Natural killer cell treated with Interleukin-12 subunit alpha and Interleukin-12 subunit beta and Interleukin-15 and Interleukin-18, amount 100 ng/mL, for 72 hours (primary cell): ENCODE data around the gene ATP6V1G3. TPM values are rescaled to one million over a fixed set of nuclear protein-coding genes. Genes with fewer than 3 reads are reported as not detected.

Source experiments
- ATAC-seq, 2 donors: fragments of 150-1000 bp; cut with Tn5 transposase in 1 of 2; sonication (Bioruptor Pico), chemical (Tn5 transposase) in 1 of 2; 2 replicates each; pipeline ENCODE4 v1.10.0; 2021
- DNase-seq: peaks from one replicate; pipeline ENCODE4 v3.0.0; 2022; ENCODE audit warnings: low spot score
- H3K27ac Mint-ChIP-seq, 2 donors: 1 replicate in 1 of 2; 2 replicates in 1 of 2; pipeline ENCODE4 v1.8.0; 2022; ENCODE audit warnings: mixed read lengths in 2 of 2, mild to moderate bottlenecking in 1 of 2, moderate library complexity in 1 of 2
- H3K27me3 Mint-ChIP-seq, 2 donors: 1 replicate in 1 of 2; 2 replicates in 1 of 2; pipeline ENCODE4 v1.8.0; 2022; ENCODE audit warnings: mixed read lengths in 2 of 2
- H3K36me3 Mint-ChIP-seq: one replicate; pipeline ENCODE4 v1.8.0; 2022; ENCODE audit warnings: mixed read lengths
- H3K4me1 Mint-ChIP-seq, 2 donors: 1 replicate in 1 of 2; 2 replicates in 1 of 2; pipeline ENCODE4 v1.8.0; 2022; ENCODE audit warnings: low read depth in 2 of 2, mixed read lengths in 2 of 2, mild to moderate bottlenecking in 1 of 2
- H3K4me3 Mint-ChIP-seq: one replicate; pipeline ENCODE4 v1.8.0; 2022; ENCODE audit warnings: mixed read lengths
- H3K9me3 Mint-ChIP-seq: 2 replicates; pipeline ENCODE4 v1.8.0; 2022; ENCODE audit warnings: mixed read lengths
- total RNA-seq, 2 donors: library from RNA; stranded (reverse); gene quantifications; one replicate each; pipeline ENCODE4 v1.2.3, GENCODE V29; 2022

The ATP6V1G3 gene
- total RNA-seq, 2 donors from 2014 or later = not detected

- H3K36me3 Mint-ChIP-seq = peaks cover 7% of the 10 kb centered on the region
- peak overlapping the region; percentile 6 for H3K4me3 Mint-ChIP-seq
- ATAC-seq = no peak
- DNase-seq = no peak
- H3K27ac Mint-ChIP-seq = peak overlapping the region in 1 of 2 donors; percentile 26
- no peaks in the 10 kb centered on the region for H3K27me3 Mint-ChIP-seq
- H3K4me1 Mint-ChIP-seq = peaks cover 23 to 26% of the 10 kb centered on the region in 2 donors
- H3K9me3 Mint-ChIP-seq = peaks cover 3% of the 10 kb centered on the region
Measured at GRCh38 chr1:198498103-198498385, 42.4 kb downstream of the ATP6V1G3 start.

DNA sequence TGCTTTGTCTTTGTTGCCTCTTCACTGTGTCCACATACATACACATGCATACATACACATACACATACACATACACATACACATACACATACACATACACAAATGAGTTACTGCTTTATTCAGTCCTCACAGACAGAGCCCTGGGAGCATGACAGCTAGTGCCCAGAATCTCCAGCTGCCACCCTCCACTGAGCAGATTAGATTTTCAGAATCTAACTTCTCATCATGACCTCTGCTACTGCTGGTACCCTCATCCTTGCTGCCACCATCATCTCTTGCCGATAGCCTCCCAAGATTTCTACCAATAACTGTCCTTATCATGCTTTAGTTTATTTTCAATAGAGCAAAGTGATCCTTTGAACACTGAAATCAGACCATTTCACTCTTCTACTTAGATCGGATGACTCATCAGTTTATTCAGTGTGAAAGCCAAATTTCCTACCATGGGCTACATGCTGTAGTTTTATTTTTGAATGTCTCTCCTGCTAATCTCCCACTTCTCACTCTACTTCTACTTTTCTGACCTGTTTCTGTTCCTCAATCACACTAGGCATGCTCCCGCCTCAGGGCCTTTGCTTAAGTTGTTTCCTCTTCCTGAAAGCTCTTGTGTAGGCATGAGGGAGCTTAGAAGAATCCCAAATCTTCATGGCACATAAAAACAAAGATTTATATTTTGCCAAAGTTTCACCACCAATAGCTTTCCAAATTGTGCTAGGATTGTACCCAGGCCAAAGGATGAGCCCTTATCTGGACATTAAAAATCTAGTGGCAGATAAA is 43.0 kb downstream of the ATP6V1G3 start:
- peak overlapping the region in 1 of 2 donors; percentile 26 for H3K27ac Mint-ChIP-seq
- DNase-seq = no peak
- peaks cover 7% of the 10 kb centered on the region for H3K36me3 Mint-ChIP-seq
- peaks cover 22 to 25% of the 10 kb centered on the region in 2 donors for H3K4me1 Mint-ChIP-seq
- no peak for ATAC-seq
- H3K4me3 Mint-ChIP-seq = peak overlapping the region; percentile 6
- H3K9me3 Mint-ChIP-seq = peaks cover 3% of the 10 kb centered on the region
- H3K27me3 Mint-ChIP-seq = no peaks in the 10 kb centered on the region

- Mint-ChIP-seq H3K27me3 (no peaks in the 10 kb centered on the region), H3K4me1 (peaks cover 19 to 20% of the 10 kb centered on the region in 2 donors), H3K4me3 (no peak overlapping the region), H3K9me3 (no peaks in the 10 kb centered on the region), H3K27ac (no peak overlapping the region), H3K36me3 (peaks cover 7% of the 10 kb centered on the region)
- no peak for DNase-seq
- no peak for ATAC-seq
Measured at GRCh38 chr1:198496216-198497143, 44.0 kb downstream of the ATP6V1G3 start.

DNA sequence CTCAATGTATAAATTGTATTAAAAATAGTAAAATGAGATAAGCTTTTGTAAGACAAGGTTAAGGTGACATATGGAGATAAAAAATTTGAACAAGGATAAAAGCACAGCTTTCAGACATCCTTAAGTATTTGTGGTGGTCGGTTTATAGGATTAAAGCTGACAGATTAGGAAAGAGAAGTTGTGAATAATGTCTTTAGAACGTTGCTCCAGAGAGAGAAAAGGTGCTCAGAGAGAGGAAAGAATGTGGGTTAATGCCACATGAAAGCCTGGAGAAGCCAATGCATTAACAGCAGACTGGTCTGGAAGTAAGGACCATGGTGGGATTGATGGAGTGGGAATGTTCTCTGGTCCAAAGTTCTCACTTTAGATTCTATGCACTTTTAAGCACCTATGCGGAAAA is 44.8 kb downstream of the ATP6V1G3 start:
- Mint-ChIP-seq H3K4me3 (no peak overlapping the region), H3K9me3 (no peaks in the 10 kb centered on the region), H3K27ac (no peak overlapping the region), H3K36me3 (peaks cover 6% of the 10 kb centered on the region), H3K4me1 (peaks cover 19 to 23% of the 10 kb centered on the region in 2 donors), H3K27me3 (no peaks in the 10 kb centered on the region)
- ATAC-seq (no peak), DNase-seq (no peak)

GRCh38 chr1:198494658-198495103 is 45.8 kb downstream of the ATP6V1G3 start:
- DNase-seq = no peak
- no peaks in the 10 kb centered on the region for H3K27me3 Mint-ChIP-seq
- no peaks in the 10 kb centered on the region for H3K36me3 Mint-ChIP-seq
- ATAC-seq = no peak
- H3K4me1 Mint-ChIP-seq = peaks cover 16 to 23% of the 10 kb centered on the region in 2 donors
- H3K9me3 Mint-ChIP-seq = no peaks in the 10 kb centered on the region
- no peak overlapping the region for H3K27ac Mint-ChIP-seq
- H3K4me3 Mint-ChIP-seq = no peak overlapping the region

DNA sequence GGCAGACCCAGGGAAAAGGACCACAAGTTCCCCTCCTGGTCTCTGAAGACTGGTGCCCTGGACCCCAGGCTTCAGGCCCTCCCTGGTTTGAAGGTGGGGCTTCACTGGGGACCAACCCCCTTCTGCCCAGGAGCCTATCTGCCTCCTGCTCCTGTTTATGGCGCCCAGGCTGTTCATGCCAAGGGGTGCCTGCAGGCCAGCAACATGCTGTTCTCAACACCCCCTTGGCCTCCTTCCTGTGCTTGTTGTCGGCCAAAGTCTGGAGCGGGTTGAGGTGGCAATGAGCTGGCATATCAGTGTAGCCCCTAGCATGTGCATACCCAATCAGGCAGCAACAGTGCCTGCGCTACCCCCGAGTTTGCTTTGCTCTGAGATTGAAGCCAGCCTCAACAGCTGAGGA is 46.3 kb downstream of the ATP6V1G3 start:
- DNase-seq (no peak), ATAC-seq (no peak)
- no peak overlapping the region for H3K4me3 Mint-ChIP-seq
- no peaks in the 10 kb centered on the region for H3K36me3 Mint-ChIP-seq
- H3K27me3 Mint-ChIP-seq = no peaks in the 10 kb centered on the region
- no peaks in the 10 kb centered on the region for H3K9me3 Mint-ChIP-seq
- H3K4me1 Mint-ChIP-seq = peaks cover 16 to 23% of the 10 kb centered on the region in 2 donors
- no peak overlapping the region for H3K27ac Mint-ChIP-seq

DNA sequence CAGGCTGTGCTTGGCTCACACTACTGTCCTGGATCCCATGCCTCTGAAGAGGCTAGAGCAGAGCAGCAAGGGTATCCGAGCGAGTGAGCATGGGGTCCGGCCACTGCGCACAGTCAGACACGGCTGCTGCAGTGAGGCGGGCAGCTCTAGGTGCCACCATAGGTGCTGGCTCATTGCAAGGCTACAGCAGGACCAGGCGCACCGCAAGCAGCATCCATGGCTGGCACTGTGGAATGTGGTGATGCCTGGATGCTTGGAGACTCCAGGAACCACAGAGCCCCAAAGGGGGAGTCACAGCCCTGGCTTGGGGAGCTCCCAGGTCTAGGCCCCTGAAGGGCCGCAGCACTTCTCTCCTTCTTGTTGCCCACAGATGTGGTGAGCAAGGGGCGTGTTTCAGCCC is 47.2 kb downstream of the ATP6V1G3 start:
- ATAC-seq (no peak), DNase-seq (no peak)
- H3K4me3 Mint-ChIP-seq = no peak overlapping the region
- H3K4me1 Mint-ChIP-seq = peaks cover 14 to 18% of the 10 kb centered on the region in 2 donors
- H3K36me3 Mint-ChIP-seq = no peaks in the 10 kb centered on the region
- H3K27me3 Mint-ChIP-seq = no peaks in the 10 kb centered on the region
- no peaks in the 10 kb centered on the region for H3K9me3 Mint-ChIP-seq
- no peak overlapping the region for H3K27ac Mint-ChIP-seq

DNA sequence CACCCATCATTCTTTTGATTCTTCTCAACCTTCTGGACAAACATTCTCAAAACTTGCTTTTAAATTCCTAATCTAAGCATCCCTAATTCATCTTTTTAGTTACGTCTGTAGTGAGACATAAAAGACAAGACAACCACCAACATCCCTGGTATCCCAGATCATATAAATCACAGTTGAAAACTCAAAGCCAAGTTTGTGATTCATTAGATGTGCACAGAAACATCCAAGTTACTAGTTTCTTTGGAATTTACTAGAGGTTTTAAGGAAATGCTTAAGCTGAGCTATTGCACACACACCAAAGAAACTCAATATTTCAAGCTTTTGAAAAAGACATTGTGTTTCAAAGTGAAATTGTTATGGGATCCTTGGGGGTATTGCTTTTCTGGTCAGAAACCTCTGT is 47.6 kb downstream of the ATP6V1G3 start:
- no peak overlapping the region for H3K4me3 Mint-ChIP-seq
- H3K27me3 Mint-ChIP-seq = no peaks in the 10 kb centered on the region
- H3K36me3 Mint-ChIP-seq = no peaks in the 10 kb centered on the region
- H3K27ac Mint-ChIP-seq = no peak overlapping the region
- H3K4me1 Mint-ChIP-seq = peaks cover 12 to 13% of the 10 kb centered on the region in 2 donors
- ATAC-seq = no peak
- no peak for DNase-seq
- no peaks in the 10 kb centered on the region for H3K9me3 Mint-ChIP-seq

DNA sequence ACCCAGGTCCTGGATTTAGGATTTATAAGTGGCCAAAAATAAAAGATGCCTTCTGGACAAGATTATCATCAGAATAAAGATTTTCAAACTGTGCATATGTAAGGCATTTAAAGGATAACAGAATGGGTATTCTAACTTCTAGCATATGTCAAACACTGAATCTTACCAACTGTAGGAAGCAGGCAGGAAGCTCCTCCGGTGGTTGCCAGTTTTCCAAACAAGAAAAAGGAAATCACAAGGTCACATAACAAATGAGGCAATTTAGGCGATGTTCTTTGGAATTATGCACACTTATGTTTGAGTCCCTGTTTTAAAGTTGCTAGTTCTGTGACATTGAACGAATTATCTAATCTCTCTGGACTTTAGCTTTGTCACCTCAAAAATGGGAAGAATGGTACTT is 48.9 kb downstream of the ATP6V1G3 start:
- no peaks in the 10 kb centered on the region for H3K9me3 Mint-ChIP-seq
- H3K4me3 Mint-ChIP-seq = no peak overlapping the region
- H3K27ac Mint-ChIP-seq = no peak overlapping the region
- ATAC-seq (no peak), DNase-seq (no peak)
- H3K27me3 Mint-ChIP-seq = no peaks in the 10 kb centered on the region
- H3K4me1 Mint-ChIP-seq = peaks cover 3% of the 10 kb centered on the region in 2 donors
- H3K36me3 Mint-ChIP-seq = no peaks in the 10 kb centered on the region

DNA sequence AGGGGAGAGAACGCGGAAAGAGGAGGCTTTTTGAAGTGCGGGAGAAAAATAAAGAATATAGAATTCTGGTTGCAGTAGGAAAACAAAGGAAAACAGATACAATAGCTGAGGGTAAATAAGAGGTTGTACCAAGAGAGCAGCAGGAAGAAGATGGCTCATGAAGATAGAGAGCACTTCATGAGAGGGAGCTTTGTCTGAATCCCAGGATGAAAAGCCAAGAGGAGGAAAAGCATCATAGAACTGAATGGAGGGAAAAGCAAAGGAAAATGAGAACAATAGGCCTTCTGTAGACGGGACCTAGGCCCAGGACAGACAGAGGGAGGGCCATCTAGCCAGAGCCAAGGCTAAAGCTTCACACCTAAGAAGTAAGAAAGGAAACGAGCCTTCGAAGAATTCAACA is 49.5 kb downstream of the ATP6V1G3 start:
- Mint-ChIP-seq H3K4me1 (peaks cover 0 to 3% of the 10 kb centered on the region in 2 donors), H3K9me3 (no peaks in the 10 kb centered on the region), H3K27me3 (no peaks in the 10 kb centered on the region), H3K4me3 (no peak overlapping the region), H3K27ac (no peak overlapping the region), H3K36me3 (no peaks in the 10 kb centered on the region)
- ATAC-seq = no peak
- DNase-seq = no peak

DNA sequence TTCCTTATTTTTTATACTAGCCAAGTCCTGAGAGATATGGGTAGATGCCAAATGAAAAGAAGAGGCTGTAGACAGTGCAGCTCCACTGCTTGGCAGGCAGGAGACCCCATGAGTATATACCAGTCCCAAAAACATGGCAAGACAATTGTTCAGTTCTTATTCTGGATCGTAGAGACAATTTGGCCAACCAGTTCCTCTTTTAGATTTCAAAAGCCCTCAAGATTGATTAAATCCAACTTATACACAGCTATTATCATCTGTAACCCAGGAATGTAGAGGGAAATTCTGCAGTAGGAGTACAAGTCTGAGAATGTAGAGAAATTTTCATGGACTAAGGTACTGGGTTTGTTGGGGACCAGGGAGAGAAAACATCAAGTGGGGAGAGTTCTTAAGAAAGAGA is 50.3 kb downstream of the ATP6V1G3 start:
- Mint-ChIP-seq H3K4me3 (no peak overlapping the region), H3K36me3 (no peaks in the 10 kb centered on the region), H3K4me1 (peaks cover 0 to 3% of the 10 kb centered on the region in 2 donors), H3K9me3 (no peaks in the 10 kb centered on the region), H3K27me3 (no peaks in the 10 kb centered on the region), H3K27ac (no peak overlapping the region)
- DNase-seq (no peak), ATAC-seq (no peak)

DNA sequence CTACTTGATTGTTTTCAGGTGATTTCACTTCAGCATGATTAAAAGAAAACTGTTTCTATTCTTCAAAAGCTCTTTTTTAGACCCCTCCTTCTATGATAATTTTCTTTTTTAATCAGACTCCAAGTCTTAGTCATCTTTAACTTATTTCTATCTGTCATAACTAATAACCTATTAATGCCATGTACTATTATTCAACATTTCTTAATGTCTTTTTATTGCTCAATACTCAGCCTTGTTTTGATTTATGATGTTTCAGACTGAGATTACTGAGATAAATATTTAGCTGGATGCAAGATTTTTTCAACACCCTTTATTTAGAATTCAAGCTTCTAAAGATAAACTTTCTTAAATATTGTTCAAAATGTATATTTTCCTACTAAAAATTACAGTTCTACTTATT is 53.6 kb downstream of the ATP6V1G3 start:
- peaks cover 3 to 8% of the 10 kb centered on the region in 2 donors for H3K4me1 Mint-ChIP-seq
- DNase-seq (no peak), ATAC-seq (no peak)
- H3K4me3 Mint-ChIP-seq = no peak overlapping the region
- no peaks in the 10 kb centered on the region for H3K36me3 Mint-ChIP-seq
- no peak overlapping the region for H3K27ac Mint-ChIP-seq
- H3K9me3 Mint-ChIP-seq = no peaks in the 10 kb centered on the region
- no peaks in the 10 kb centered on the region for H3K27me3 Mint-ChIP-seq

DNA sequence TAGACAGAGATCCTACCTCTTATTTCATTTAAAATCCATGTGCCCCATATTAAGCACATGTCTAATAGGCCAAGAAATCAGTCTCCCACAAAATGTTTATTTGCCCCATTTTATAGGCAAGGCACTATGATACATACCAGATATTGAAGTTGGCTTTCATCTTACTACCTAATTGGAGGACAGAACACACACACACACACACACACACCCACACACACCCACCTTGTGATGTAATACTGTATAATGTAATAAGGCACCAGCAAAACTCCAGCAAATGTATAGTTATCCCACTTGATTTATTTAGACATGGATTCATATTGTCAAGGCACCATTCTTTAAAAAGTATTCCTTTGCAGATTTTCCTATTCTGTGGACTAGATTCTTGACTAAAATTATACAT is 56.8 kb downstream of the ATP6V1G3 start:
- H3K4me3 Mint-ChIP-seq = no peak overlapping the region
- H3K4me1 Mint-ChIP-seq = peaks cover 5 to 10% of the 10 kb centered on the region in 2 donors
- no peak overlapping the region for H3K27ac Mint-ChIP-seq
- DNase-seq (no peak), ATAC-seq (no peak)
- H3K27me3 Mint-ChIP-seq = no peaks in the 10 kb centered on the region
- H3K36me3 Mint-ChIP-seq = no peaks in the 10 kb centered on the region
- H3K9me3 Mint-ChIP-seq = no peaks in the 10 kb centered on the region

- Mint-ChIP-seq H3K27ac (no peak overlapping the region), H3K4me1 (peaks cover 5 to 10% of the 10 kb centered on the region in 2 donors), H3K9me3 (no peaks in the 10 kb centered on the region), H3K36me3 (peaks cover 2% of the 10 kb centered on the region), H3K27me3 (no peaks in the 10 kb centered on the region), H3K4me3 (no peak overlapping the region)
- ATAC-seq (no peak), DNase-seq (no peak)
Measured at GRCh38 chr1:198483006-198483405, 57.5 kb downstream of the ATP6V1G3 start.
